HepG2 (cell line): ENCODE measurements around the gene PHKB. TPM values are rescaled to one million over a fixed set of nuclear protein-coding genes. Genes with fewer than 3 reads are reported as not detected.

Experiments used
- ARNT ChIP-seq: fragments of 450-650 bp; IDR thresholded peaks from 2 replicates; pipeline ENCODE4 v1.6.1; 2017
- ASH2L ChIP-seq: fragments of 300-600, 200-600 bp; sonication (generic); IDR thresholded peaks from 2 replicates; pipeline ENCODE4 v1.7.0; 2017; ENCODE audit warnings: low read depth, mild to moderate bottlenecking, moderate library complexity, mixed read lengths, low read length; ENCODE audit not compliant: insufficient read length
- BORCS8-MEF2B ChIP-seq: sonication (generic); formaldehyde crosslinking; IDR thresholded peaks from 2 replicates; pipeline ENCODE4 v1.8.0; 2022; ENCODE audit warnings: mild to moderate bottlenecking, missing genetic modification reagents
- CBX2 ChIP-seq, 2 experiments: fragments of 200-600 bp in 1 of 2; sonication (generic); formaldehyde crosslinking in 1 of 2; IDR thresholded peaks; 2 replicates each; pipeline versions ENCODE4 v1.7.0 to v1.8.1; 2018 to 2022; ENCODE audit warnings: low read depth in 2 of 2, low read length in 1 of 2, mild to moderate bottlenecking in 1 of 2, missing genetic modification reagents in 1 of 2
- HDAC1 ChIP-seq: sonication (generic); formaldehyde crosslinking; IDR thresholded peaks from 2 replicates; pipeline ENCODE4 v1.5.1; 2020; ENCODE audit warnings: mild to moderate bottlenecking, missing genetic modification reagents
- HNRNPK ChIP-seq: fragments of 200-400 bp; formaldehyde crosslinking; IDR thresholded peaks from 2 replicates; pipeline ENCODE4 v1.6.1; 2018; ENCODE audit warnings: low read length, low read depth, moderate library complexity, mild to moderate bottlenecking; ENCODE audit not compliant: poor library complexity, severe bottlenecking
- KDM2A ChIP-seq: sonication (generic); formaldehyde crosslinking; IDR thresholded peaks from 2 replicates; pipeline ENCODE4 v1.4.0; 2020; ENCODE audit warnings: low read depth, missing genetic modification reagents, borderline replicate concordance
- MAFF ChIP-seq: IDR thresholded peaks from 2 replicates; pipeline ENCODE4 v1.6.1; 2011; ENCODE audit warnings: low read depth, low read length, improper control_type of control experiment
- POGZ ChIP-seq: sonication (generic); formaldehyde crosslinking; IDR thresholded peaks from 2 replicates; pipeline ENCODE4 v1.4.0; 2020; ENCODE audit warnings: mild to moderate bottlenecking, missing genetic modification reagents
- SMC3 ChIP-seq: IDR thresholded peaks from 2 replicates; pipeline ENCODE4 v1.6.1; 2011; ENCODE audit warnings: low read length, improper control_type of control experiment
- SP5 ChIP-seq: IDR thresholded peaks from 2 replicates; pipeline ENCODE4 v1.6.1; 2016; ENCODE audit warnings: low read depth, borderline replicate concordance
- SUZ12 ChIP-seq: fragments of 150-350 bp; IDR thresholded peaks from 2 replicates; pipeline ENCODE4 v1.6.1; 2014; ENCODE audit warnings: low read depth, low read length
- ZBTB21 ChIP-seq: sonication (generic); formaldehyde crosslinking; IDR thresholded peaks from 2 replicates; pipeline ENCODE4 v1.4.0; 2020; ENCODE audit warnings: missing genetic modification reagents
- ZNF20 ChIP-seq: sonication (generic); formaldehyde crosslinking; IDR thresholded peaks from 2 replicates; pipeline ENCODE4 v1.4.0; 2020; ENCODE audit warnings: mild to moderate bottlenecking, moderate library complexity, missing genetic modification reagents
- ZNF552 ChIP-seq: sonication (generic); formaldehyde crosslinking; IDR thresholded peaks from 2 replicates; pipeline ENCODE4 v1.9.0; 2022; ENCODE audit warnings: missing genetic modification reagents, mild to moderate bottlenecking, borderline replicate concordance
- ZNF564 ChIP-seq: sonication (generic); formaldehyde crosslinking; IDR thresholded peaks from 2 replicates; pipeline ENCODE4 v1.8.1; 2023; ENCODE audit warnings: mild to moderate bottlenecking, missing genetic modification reagents
- ZNF598 ChIP-seq: sonication (generic); formaldehyde crosslinking; IDR thresholded peaks from 2 replicates; pipeline ENCODE4 v1.5.1; 2020; ENCODE audit warnings: mild to moderate bottlenecking, missing genetic modification reagents, borderline replicate concordance
- ZNF619 ChIP-seq: sonication (generic); formaldehyde crosslinking; IDR thresholded peaks from 2 replicates; pipeline ENCODE4 v1.4.0; 2020; ENCODE audit warnings: mild to moderate bottlenecking, missing genetic modification reagents
- ZNF766 ChIP-seq: sonication (generic); formaldehyde crosslinking; IDR thresholded peaks from 2 replicates; pipeline ENCODE4 v1.5.0; 2020; ENCODE audit warnings: missing genetic modification reagents, borderline replicate concordance
- polyA plus RNA-seq, 8 experiments: library from polyadenylated mRNA; depleted of rRNA in 3 of 8; stranded (reverse) in 7 of 8; unstranded in 1 of 8; fragments of >200 nt; fragmentation: Illumina TruSeq in 4 of 8; extraction: Trizol in 4 of 8; gene quantifications; 2 replicates each; pipeline versions ENCODE4 v1.2.1 to v1.2.3, GENCODE V29; 2011 to 2016; ENCODE audit warnings: low read depth in 4 of 8, missing spikeins in 1 of 8, mixed read lengths in 1 of 8; ENCODE audit not compliant: insufficient read depth in 1 of 8
- total RNA-seq, 5 experiments: library from RNA; depleted of rRNA; stranded (reverse); fragments of >200 nt; fragmentation: Illumina TruSeq; extraction: Trizol; gene quantifications; 2 replicates each; pipeline ENCODE4 v1.2.3, GENCODE V29; 2016; ENCODE audit warnings: low read depth in 1 of 5
- TF ChIP-seq, protein P1 (sequence below): sonication (generic); formaldehyde crosslinking; IDR thresholded peaks from 2 replicates; pipeline ENCODE4 v1.4.0; 2020; ENCODE audit warnings: mild to moderate bottlenecking, missing genetic modification reagents
- TF ChIP-seq, protein P2 (sequence below): sonication (generic); formaldehyde crosslinking; conservative IDR thresholded peaks from 2 replicates; pipeline ENCODE4 v1.8.0; 2022; ENCODE audit warnings: low read depth, missing genetic modification reagents
- TF ChIP-seq, protein P3 (sequence below): sonication (generic); formaldehyde crosslinking; IDR thresholded peaks from 2 replicates; pipeline ENCODE4 v1.8.1; 2022; ENCODE audit warnings: low read depth, mild to moderate bottlenecking, missing genetic modification reagents
- TF ChIP-seq, protein P4 (sequence below): sonication (generic); formaldehyde crosslinking; IDR thresholded peaks from 2 replicates; pipeline ENCODE4 v1.4.0; 2020; ENCODE audit warnings: mild to moderate bottlenecking, missing genetic modification reagents

Gene PHKB
- total and polyA plus RNA-seq, 2 of the 13 experiments (the other 11 are each of a cell fraction or from before 2014, with no cell fraction given), result 66.0 to 80.8 TPM

DNA sequence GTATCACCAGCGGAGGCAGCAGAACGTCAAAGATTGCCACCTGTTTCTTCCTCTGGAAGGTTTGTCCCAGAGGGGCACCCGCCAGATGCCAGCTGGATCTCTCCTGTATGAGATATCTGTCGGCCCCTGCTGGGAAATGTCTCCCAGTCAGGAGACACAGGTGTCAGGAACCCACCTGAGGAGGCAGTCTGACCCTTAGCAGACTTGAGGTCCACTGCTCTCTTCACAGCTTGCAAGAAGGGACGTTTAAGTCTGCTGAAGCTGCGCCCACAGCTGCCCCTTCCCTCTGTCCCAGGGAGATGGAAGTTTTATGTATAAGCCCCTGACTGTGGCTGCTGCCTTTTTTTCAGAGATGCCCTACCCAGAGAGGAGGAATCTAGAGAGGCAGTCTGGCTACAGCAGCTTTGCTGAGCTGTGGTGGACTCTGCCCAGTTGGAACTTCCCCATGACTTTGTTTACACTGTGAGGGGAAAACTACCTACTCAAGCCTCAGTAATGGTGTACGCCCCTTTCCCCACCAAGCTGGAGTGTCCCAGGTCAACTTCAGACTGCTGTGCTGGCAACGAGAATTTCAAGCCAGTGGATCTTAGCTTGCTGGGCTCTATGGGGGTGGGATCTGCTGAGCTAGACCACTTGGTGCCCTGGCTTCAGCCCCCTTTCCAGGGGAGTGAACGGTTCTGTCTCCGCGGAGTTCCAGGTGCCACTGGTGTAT lies 92.9 kb downstream of the PHKB start (continued):
- TF ChIP-seq, protein P1, sequence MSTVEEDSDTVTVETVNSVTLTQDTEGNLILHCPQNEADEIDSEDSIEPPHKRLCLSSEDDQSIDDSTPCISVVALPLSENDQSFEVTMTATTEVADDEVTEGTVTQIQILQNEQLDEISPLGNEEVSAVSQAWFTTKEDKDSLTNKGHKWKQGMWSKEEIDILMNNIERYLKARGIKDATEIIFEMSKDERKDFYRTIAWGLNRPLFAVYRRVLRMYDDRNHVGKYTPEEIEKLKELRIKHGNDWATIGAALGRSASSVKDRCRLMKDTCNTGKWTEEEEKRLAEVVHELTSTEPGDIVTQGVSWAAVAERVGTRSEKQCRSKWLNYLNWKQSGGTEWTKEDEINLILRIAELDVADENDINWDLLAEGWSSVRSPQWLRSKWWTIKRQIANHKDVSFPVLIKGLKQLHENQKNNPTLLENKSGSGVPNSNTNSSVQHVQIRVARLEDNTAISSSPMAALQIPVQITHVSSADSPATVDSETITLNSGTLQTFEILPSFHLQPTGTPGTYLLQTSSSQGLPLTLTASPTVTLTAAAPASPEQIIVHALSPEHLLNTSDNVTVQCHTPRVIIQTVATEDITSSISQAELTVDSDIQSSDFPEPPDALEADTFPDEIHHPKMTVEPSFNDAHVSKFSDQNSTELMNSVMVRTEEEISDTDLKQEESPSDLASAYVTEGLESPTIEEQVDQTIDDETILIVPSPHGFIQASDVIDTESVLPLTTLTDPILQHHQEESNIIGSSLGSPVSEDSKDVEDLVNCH (CRISPR knock-in tag), result 0 out of 2 replicates have a peak, but pooled peaks have one; percentile 44
- no peak for TF ChIP-seq ZNF598 (CRISPR knock-in tag)
- peak; percentile 49; the same call in 1 of the 2 replicates for TF ChIP-seq ZNF766 (CRISPR knock-in tag)
- TF ChIP-seq SMC3, result no peak
- TF ChIP-seq HNRNPK, result no peak
- no peak for TF ChIP-seq CBX2 (IDR thresholded peaks at IDR 0.05; ENCODE audit: low read depth, low read length)
- no peak for TF ChIP-seq CBX2 (CRISPR knock-in tag; IDR thresholded peaks at IDR 0.05; ENCODE audit: low read depth)
- no peak for TF ChIP-seq ZNF20
- TF ChIP-seq KDM2A (CRISPR knock-in tag), result peak; percentile 16; the same call in 1 of the 2 replicates
- TF ChIP-seq ZNF619 (CRISPR knock-in tag), result no peak
- TF ChIP-seq ZNF564 (CRISPR knock-in tag), result peak; percentile 65; the same call in 1 of the 2 replicates
- TF ChIP-seq ZBTB21, result no peak
- TF ChIP-seq, protein P2, sequence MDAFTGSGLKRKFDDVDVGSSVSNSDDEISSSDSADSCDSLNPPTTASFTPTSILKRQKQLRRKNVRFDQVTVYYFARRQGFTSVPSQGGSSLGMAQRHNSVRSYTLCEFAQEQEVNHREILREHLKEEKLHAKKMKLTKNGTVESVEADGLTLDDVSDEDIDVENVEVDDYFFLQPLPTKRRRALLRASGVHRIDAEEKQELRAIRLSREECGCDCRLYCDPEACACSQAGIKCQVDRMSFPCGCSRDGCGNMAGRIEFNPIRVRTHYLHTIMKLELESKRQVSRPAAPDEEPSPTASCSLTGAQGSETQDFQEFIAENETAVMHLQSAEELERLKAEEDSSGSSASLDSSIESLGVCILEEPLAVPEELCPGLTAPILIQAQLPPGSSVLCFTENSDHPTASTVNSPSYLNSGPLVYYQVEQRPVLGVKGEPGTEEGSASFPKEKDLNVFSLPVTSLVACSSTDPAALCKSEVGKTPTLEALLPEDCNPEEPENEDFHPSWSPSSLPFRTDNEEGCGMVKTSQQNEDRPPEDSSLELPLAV (CRISPR knock-in tag), result no peak
- no peak for TF ChIP-seq MAFF
- no peak for TF ChIP-seq SUZ12
- TF ChIP-seq, protein P3, sequence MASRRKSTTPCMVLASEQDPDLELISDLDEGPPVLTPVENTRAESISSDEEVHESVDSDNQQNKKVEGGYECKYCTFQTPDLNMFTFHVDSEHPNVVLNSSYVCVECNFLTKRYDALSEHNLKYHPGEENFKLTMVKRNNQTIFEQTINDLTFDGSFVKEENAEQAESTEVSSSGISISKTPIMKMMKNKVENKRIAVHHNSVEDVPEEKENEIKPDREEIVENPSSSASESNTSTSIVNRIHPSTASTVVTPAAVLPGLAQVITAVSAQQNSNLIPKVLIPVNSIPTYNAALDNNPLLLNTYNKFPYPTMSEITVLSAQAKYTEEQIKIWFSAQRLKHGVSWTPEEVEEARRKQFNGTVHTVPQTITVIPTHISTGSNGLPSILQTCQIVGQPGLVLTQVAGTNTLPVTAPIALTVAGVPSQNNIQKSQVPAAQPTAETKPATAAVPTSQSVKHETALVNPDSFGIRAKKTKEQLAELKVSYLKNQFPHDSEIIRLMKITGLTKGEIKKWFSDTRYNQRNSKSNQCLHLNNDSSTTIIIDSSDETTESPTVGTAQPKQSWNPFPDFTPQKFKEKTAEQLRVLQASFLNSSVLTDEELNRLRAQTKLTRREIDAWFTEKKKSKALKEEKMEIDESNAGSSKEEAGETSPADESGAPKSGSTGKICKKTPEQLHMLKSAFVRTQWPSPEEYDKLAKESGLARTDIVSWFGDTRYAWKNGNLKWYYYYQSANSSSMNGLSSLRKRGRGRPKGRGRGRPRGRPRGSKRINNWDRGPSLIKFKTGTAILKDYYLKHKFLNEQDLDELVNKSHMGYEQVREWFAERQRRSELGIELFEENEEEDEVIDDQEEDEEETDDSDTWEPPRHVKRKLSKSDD (CRISPR knock-in tag), result peak; percentile 39; the same call in 1 of the 2 replicates
- TF ChIP-seq, protein P4, sequence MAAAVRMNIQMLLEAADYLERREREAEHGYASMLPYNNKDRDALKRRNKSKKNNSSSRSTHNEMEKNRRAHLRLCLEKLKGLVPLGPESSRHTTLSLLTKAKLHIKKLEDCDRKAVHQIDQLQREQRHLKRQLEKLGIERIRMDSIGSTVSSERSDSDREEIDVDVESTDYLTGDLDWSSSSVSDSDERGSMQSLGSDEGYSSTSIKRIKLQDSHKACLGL (CRISPR knock-in tag), result no peak
- TF ChIP-seq BORCS8-MEF2B (CRISPR knock-in tag), result no peak
- TF ChIP-seq HDAC1 (CRISPR knock-in tag), result peak; percentile 21; the same call in 1 of the 2 replicates
- no peak for TF ChIP-seq SP5 (CRISPR knock-in tag)
- TF ChIP-seq ARNT, result no peak
- no peak for TF ChIP-seq ZNF552 (CRISPR knock-in tag)
- peak; percentile 97 for TF ChIP-seq POGZ (CRISPR knock-in tag)
- TF ChIP-seq ASH2L, result no peak
